Mesendoderm (in vitro differentiated cells): ENCODE data around the gene FRYL.
"Not testable (repeated sequence)": the region's sequence is repeated elsewhere in the genome, so short reads cannot be mapped to it uniquely, and the experiment has no call there.

Experiments used
- DNase-seq: peaks from one replicate; pipeline ENCODE4 v3.0.0; 2013
- H2AK5ac ChIP-seq: 2 replicates; pipeline ENCODE4 v1.6.1; 2013; ENCODE audit warnings: low read length, inconsistent platforms
- H2BK120ac ChIP-seq: 2 replicates; pipeline ENCODE4 v1.6.1; 2013; ENCODE audit warnings: low read depth, mild to moderate bottlenecking, low read length, moderate library complexity, mixed read lengths
- H2BK15ac ChIP-seq: replicated peaks from 2 replicates; pipeline ENCODE4 v1.6.1; 2013; ENCODE audit warnings: low read depth, mild to moderate bottlenecking, moderate library complexity
- H2BK5ac ChIP-seq: 2 replicates; pipeline ENCODE4 v1.6.1; 2013; ENCODE audit warnings: low read length, inconsistent platforms
- H3K18ac ChIP-seq: 2 replicates; pipeline ENCODE4 v1.6.1; 2013; ENCODE audit warnings: mild to moderate bottlenecking, low read length, mixed read lengths
- H3K23ac ChIP-seq: one replicate; pipeline ENCODE4 v1.6.1; 2013; ENCODE audit warnings: low read length
- H3K27ac ChIP-seq: 2 replicates; pipeline ENCODE4 v1.5.1; 2013; ENCODE audit warnings: low read depth, mild to moderate bottlenecking, inconsistent platforms, low read length, moderate library complexity
- H3K27me3 ChIP-seq: 2 replicates; pipeline ENCODE4 v1.6.1; 2013; ENCODE audit warnings: low read length, control low read depth, mild to moderate bottlenecking, inconsistent platforms; ENCODE audit not compliant: insufficient read depth, poor library complexity
- H3K36me3 ChIP-seq: 2 replicates; pipeline ENCODE4 v1.6.1; 2013; ENCODE audit warnings: low read length, inconsistent platforms; ENCODE audit not compliant: control insufficient read depth, insufficient read depth
- H3K4ac ChIP-seq: one replicate; pipeline ENCODE4 v1.6.1; 2013; ENCODE audit warnings: low read depth, mild to moderate bottlenecking, low read length, moderate library complexity
- H3K4me1 ChIP-seq: 2 replicates; pipeline ENCODE4 v1.6.1; 2013; ENCODE audit warnings: low read depth, low read length, inconsistent platforms; ENCODE audit not compliant: control insufficient read depth
- H3K4me2 ChIP-seq: 2 replicates; pipeline ENCODE4 v1.6.1; 2013; ENCODE audit warnings: low read length
- H3K4me3 ChIP-seq: 2 replicates; pipeline ENCODE4 v1.5.1; 2013; ENCODE audit warnings: mild to moderate bottlenecking, low read length
- H3K56ac ChIP-seq: one replicate; pipeline ENCODE4 v1.6.1; 2013; ENCODE audit warnings: low read length
- H3K79me1 ChIP-seq: 2 replicates; pipeline ENCODE4 v1.6.1; 2013; ENCODE audit warnings: low read length, inconsistent platforms
- H3K79me2 ChIP-seq: 2 replicates; pipeline ENCODE4 v1.6.1; 2013; ENCODE audit warnings: mild to moderate bottlenecking, low read length; ENCODE audit not compliant: control insufficient read depth, insufficient read depth
- H3K9ac ChIP-seq: 2 replicates; pipeline ENCODE4 v1.6.1; 2013; ENCODE audit warnings: low read length, inconsistent platforms
- H4K5ac ChIP-seq: one replicate; pipeline ENCODE4 v1.6.1; 2013; ENCODE audit warnings: low read length
- H4K8ac ChIP-seq: one replicate; pipeline ENCODE4 v1.6.1; 2013; ENCODE audit warnings: low read depth, mild to moderate bottlenecking, control low read depth, low read length, moderate library complexity
- WGBS: extraction: QIAGEN DNeasy Blood & Tissue Kit; methylation state at CpG from one replicate; pipeline ENCODE4 v1.1.7; 2013; ENCODE audit warnings: low lambda C conversion rate, missing lambda C conversion rate; ENCODE audit not compliant: insufficient coverage; ENCODE audit errors: extremely low coverage; 5-methylcytosine and 5-hydroxymethylcytosine counted together

FRYL gene

DNA sequence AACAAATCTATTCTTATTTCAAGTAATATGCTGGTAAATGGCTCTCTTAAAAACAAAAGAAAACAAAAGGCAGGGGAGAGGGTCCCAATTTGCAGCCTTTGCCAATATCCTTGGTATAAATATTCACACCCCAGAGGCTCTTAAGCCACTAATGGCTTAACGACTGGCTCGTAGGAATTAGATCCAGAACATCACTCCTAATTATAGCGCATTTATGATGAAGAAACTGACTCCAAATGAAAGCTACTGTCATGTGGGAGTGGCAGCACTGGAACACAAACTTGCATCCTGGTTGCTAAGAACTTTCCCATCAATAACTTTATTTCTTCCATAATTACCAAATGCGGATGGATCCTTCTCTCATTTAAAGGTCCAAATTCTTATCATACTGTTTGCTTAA lies 138.7 kb downstream of the FRYL start:
- Histone ChIP-seq H3K23ac (no peak overlapping the region), H3K27ac (no peak overlapping the region), H3K27me3 (no peaks in the 10 kb centered on the region), H3K56ac (no peak overlapping the region), H3K4ac (no peak overlapping the region), H2BK120ac (no peak overlapping the region), H2BK5ac (no peak overlapping the region), H3K4me3 (no peak overlapping the region), H4K5ac (no peak overlapping the region), H3K4me2 (no peak overlapping the region), H3K4me1 (peaks cover 2% of the 10 kb centered on the region), H2BK15ac (no peak overlapping the region), H3K9ac (no peak overlapping the region), H3K79me2 (no peaks in the 10 kb centered on the region), H3K18ac (no peak overlapping the region), H4K8ac (no peak overlapping the region), H2AK5ac (no peak overlapping the region), H3K36me3 (no peaks in the 10 kb centered on the region), H3K79me1 (peaks cover 2% of the 10 kb centered on the region)
- DNase-seq, result no peak
- WGBS, result 100% methylated on average over 1 of the region's 4 CpGs

- Histone ChIP-seq H3K79me2 (no peaks in the 10 kb centered on the region), H3K4me3 (no peak overlapping the region), H3K27ac (no peak overlapping the region), H2BK120ac (no peak overlapping the region), H3K4me1 (peaks cover 2% of the 10 kb centered on the region), H4K8ac (no peak overlapping the region), H2AK5ac (no peak overlapping the region), H3K4ac (no peak overlapping the region), H3K36me3 (no peaks in the 10 kb centered on the region), H3K4me2 (no peak overlapping the region), H3K9ac (no peak overlapping the region), H3K27me3 (no peaks in the 10 kb centered on the region), H3K23ac (no peak overlapping the region), H4K5ac (no peak overlapping the region), H3K56ac (no peak overlapping the region), H3K18ac (no peak overlapping the region), H2BK15ac (no peak overlapping the region), H2BK5ac (no peak overlapping the region), H3K79me1 (peaks cover 2% of the 10 kb centered on the region)
- no CpG with 5 or more reads among the region's 2 CpGs for WGBS
- DNase-seq, result no peak
These were observed 139.4 kb downstream of the FRYL start for GRCh38 chr4:48640699-48641098.

DNA sequence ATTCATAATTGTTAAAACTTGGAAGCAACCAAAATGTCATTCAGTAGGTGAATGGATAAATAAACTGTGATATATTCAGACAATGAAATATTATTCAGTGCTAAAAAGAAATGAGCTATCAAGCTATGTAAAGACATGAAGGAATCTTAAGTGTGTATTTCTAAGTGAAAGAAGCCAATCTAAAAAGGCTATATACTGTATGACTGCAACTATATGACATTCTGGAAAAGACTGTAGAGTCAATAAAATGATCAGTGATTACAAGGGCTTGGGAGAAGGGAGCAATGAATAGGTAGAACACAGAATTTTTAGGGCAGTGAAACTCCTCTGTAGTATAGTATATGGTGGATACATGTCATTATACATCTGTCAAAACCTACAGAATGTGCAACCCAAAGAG lies 139.9 kb downstream of the FRYL start:
- H3K4me1 ChIP-seq, result peaks cover 2% of the 10 kb centered on the region
- H2BK5ac ChIP-seq, result no peak overlapping the region
- H3K36me3 ChIP-seq, result no peaks in the 10 kb centered on the region
- H3K18ac ChIP-seq, result no peak overlapping the region
- H3K79me2 ChIP-seq, result no peaks in the 10 kb centered on the region
- no peak overlapping the region for H3K9ac ChIP-seq
- H3K27me3 ChIP-seq, result no peaks in the 10 kb centered on the region
- H3K27ac ChIP-seq, result no peak overlapping the region
- H3K23ac ChIP-seq, result no peak overlapping the region
- no peak overlapping the region for H2BK120ac ChIP-seq
- no peak overlapping the region for H3K4me2 ChIP-seq
- H3K4ac ChIP-seq, result no peak overlapping the region
- no peak overlapping the region for H2BK15ac ChIP-seq
- no peak for DNase-seq
- H4K8ac ChIP-seq, result no peak overlapping the region
- no peak overlapping the region for H3K56ac ChIP-seq
- no peak overlapping the region for H4K5ac ChIP-seq
- no peak overlapping the region for H2AK5ac ChIP-seq
- H3K4me3 ChIP-seq, result no peak overlapping the region
- H3K79me1 ChIP-seq, result peaks cover 3% of the 10 kb centered on the region

- Histone ChIP-seq H2AK5ac (no peak overlapping the region), H3K18ac (no peak overlapping the region), H3K27me3 (no peaks in the 10 kb centered on the region), H2BK5ac (no peak overlapping the region), H3K23ac (no peak overlapping the region), H3K79me1 (peaks cover 5% of the 10 kb centered on the region), H3K4me1 (peaks cover 2% of the 10 kb centered on the region), H3K4me2 (no peak overlapping the region), H3K4ac (no peak overlapping the region), H3K79me2 (no peaks in the 10 kb centered on the region), H3K36me3 (no peaks in the 10 kb centered on the region), H4K8ac (no peak overlapping the region), H3K4me3 (no peak overlapping the region), H3K9ac (no peak overlapping the region), H2BK120ac (no peak overlapping the region), H2BK15ac (no peak overlapping the region), H3K56ac (no peak overlapping the region), H3K27ac (no peak overlapping the region), H4K5ac (no peak overlapping the region)
- WGBS, result no CpG with 5 or more reads among the region's 3 CpGs
- DNase-seq, result no peak
These were observed 140.3 kb downstream of the FRYL start for GRCh38 chr4:48639807-48640206.

- not testable (repeated sequence) for H3K27me3 ChIP-seq, H3K27ac ChIP-seq, H2AK5ac ChIP-seq, H3K36me3 ChIP-seq, H3K4me2 ChIP-seq, H3K18ac ChIP-seq, H2BK5ac ChIP-seq, H3K56ac ChIP-seq, H3K4me1 ChIP-seq, H3K9ac ChIP-seq, H3K79me1 ChIP-seq, H3K4me3 ChIP-seq, H4K8ac ChIP-seq, H3K4ac ChIP-seq, H2BK15ac ChIP-seq, H4K5ac ChIP-seq, H3K79me2 ChIP-seq, H3K23ac ChIP-seq, DNase-seq, H2BK120ac ChIP-seq
- WGBS, result no CpG with 5 or more reads among the region's 5 CpGs
These were observed 141.5 kb downstream of the FRYL start for GRCh38 chr4:48638586-48638985.

GRCh38 chr4:48636911-48637310 lies 143.2 kb downstream of the FRYL start:
- Histone ChIP-seq H2AK5ac (no peak overlapping the region), H2BK5ac (no peak overlapping the region), H2BK120ac (no peak overlapping the region), H2BK15ac (no peak overlapping the region), H4K5ac (no peak overlapping the region), H3K4ac (no peak overlapping the region), H3K79me1 (peaks cover 6% of the 10 kb centered on the region), H3K4me2 (no peak overlapping the region), H3K23ac (no peak overlapping the region), H3K18ac (no peak overlapping the region), H3K56ac (no peak overlapping the region), H3K27me3 (no peaks in the 10 kb centered on the region), H3K36me3 (no peaks in the 10 kb centered on the region), H3K79me2 (no peaks in the 10 kb centered on the region), H3K4me1 (no peaks in the 10 kb centered on the region), H3K27ac (no peak overlapping the region), H3K4me3 (no peak overlapping the region), H3K9ac (no peak overlapping the region), H4K8ac (no peak overlapping the region)
- no peak for DNase-seq
- WGBS, result no CpG with 5 or more reads among the region's 1 CpG
